HepG2 (cell line): ENCODE measurements around the gene VAMP5. TPM values are rescaled to one million over a fixed set of nuclear protein-coding genes. Genes with fewer than 3 reads are reported as not detected.

ENCODE experiments used
- DR1 ChIP-seq: sonication (generic); formaldehyde crosslinking; IDR thresholded peaks from 2 replicates; pipeline ENCODE4 v1.8.0; 2021; ENCODE audit warnings: mild to moderate bottlenecking, missing genetic modification reagents, inconsistent platforms
- GABPB1 ChIP-seq: IDR thresholded peaks from 2 replicates; pipeline ENCODE4 v1.6.1; 2016; ENCODE audit warnings: mild to moderate bottlenecking, missing genetic modification reagents, moderate library complexity, missing compliant biosample characterization
- MLLT10 ChIP-seq: sonication (generic); formaldehyde crosslinking; IDR thresholded peaks from 2 replicates; pipeline ENCODE4 v1.4.0; 2020; ENCODE audit warnings: missing genetic modification reagents
- NR1H2 ChIP-seq: sonication (generic); formaldehyde crosslinking; IDR thresholded peaks from 2 replicates; pipeline ENCODE4 v1.8.1; 2022; ENCODE audit warnings: low read depth, missing genetic modification reagents, borderline replicate concordance
- PLRG1 ChIP-seq: fragments of 450-650 bp; conservative IDR thresholded peaks from 2 replicates; pipeline ENCODE4 v1.6.1; 2016
- SOX13 ChIP-seq, 3 experiments: fragments of 450-650 bp in 1 of 3; sonication (generic) in 1 of 3; formaldehyde crosslinking in 1 of 3; IDR thresholded peaks in 2 of 3; conservative IDR thresholded peaks in 1 of 3; 2 replicates each; pipeline versions ENCODE4 v1.5.0 to v1.6.1; 2016 to 2020; ENCODE audit warnings: antibody characterized with exemption in 1 of 3, mild to moderate bottlenecking in 1 of 3, missing compliant biosample characterization in 1 of 3, missing genetic modification reagents in 1 of 3, moderate library complexity in 1 of 3
- ZNF33A ChIP-seq: sonication (generic); formaldehyde crosslinking; IDR thresholded peaks from 2 replicates; pipeline ENCODE4 v1.5.1; 2020; ENCODE audit warnings: missing genetic modification reagents, mild to moderate bottlenecking, moderate library complexity, borderline replicate concordance
- ZNF431 ChIP-seq: sonication (generic); formaldehyde crosslinking; IDR thresholded peaks from 2 replicates; pipeline ENCODE4 v1.9.0; 2022; ENCODE audit warnings: missing genetic modification reagents, low read depth, mild to moderate bottlenecking, borderline replicate concordance
- ZNF44 ChIP-seq: sonication (generic); formaldehyde crosslinking; IDR thresholded peaks from 2 replicates; pipeline ENCODE4 v1.5.1; 2020; ENCODE audit warnings: mild to moderate bottlenecking, missing genetic modification reagents
- ZNF543 ChIP-seq: sonication (generic); formaldehyde crosslinking; IDR thresholded peaks from 2 replicates; pipeline ENCODE4 v1.4.0; 2020; ENCODE audit warnings: mild to moderate bottlenecking, missing genetic modification reagents
- polyA plus RNA-seq, 8 experiments: library from polyadenylated mRNA; depleted of rRNA in 3 of 8; stranded (reverse) in 7 of 8; unstranded in 1 of 8; fragments of >200 nt; fragmentation: Illumina TruSeq in 4 of 8; extraction: Trizol in 4 of 8; gene quantifications; 2 replicates each; pipeline versions ENCODE4 v1.2.1 to v1.2.3, GENCODE V29; 2011 to 2016; ENCODE audit warnings: low read depth in 4 of 8, missing spikeins in 1 of 8, mixed read lengths in 1 of 8; ENCODE audit not compliant: insufficient read depth in 1 of 8
- total RNA-seq, 5 experiments: library from RNA; depleted of rRNA; stranded (reverse); fragments of >200 nt; fragmentation: Illumina TruSeq; extraction: Trizol; gene quantifications; 2 replicates each; pipeline ENCODE4 v1.2.3, GENCODE V29; 2016; ENCODE audit warnings: low read depth in 1 of 5
- TF ChIP-seq, protein P1 (sequence below), 2 experiments: sonication (generic) in 1 of 2; formaldehyde crosslinking in 1 of 2; IDR thresholded peaks; 2 replicates each; pipeline versions ENCODE4 v1.5.1 to v1.6.1; 2011 to 2020; ENCODE audit warnings: borderline replicate concordance in 1 of 2, low read depth in 1 of 2, low read length in 1 of 2, mild to moderate bottlenecking in 1 of 2, missing genetic modification reagents in 1 of 2, moderate library complexity in 1 of 2
- TF ChIP-seq, protein P2 (sequence below): sonication (generic); formaldehyde crosslinking; IDR thresholded peaks from 2 replicates; pipeline ENCODE4 v1.4.0; 2020; ENCODE audit warnings: missing genetic modification reagents
- TF ChIP-seq, protein P3 (sequence below): fragments of 450-650 bp; IDR thresholded peaks from 2 replicates; pipeline ENCODE4 v1.6.1; 2016

The VAMP5 gene
- total and polyA plus RNA-seq, 2 of the 13 experiments (the other 11 are each of a cell fraction or from before 2014, with no cell fraction given), result 7.2 to 56.7 TPM

DNA sequence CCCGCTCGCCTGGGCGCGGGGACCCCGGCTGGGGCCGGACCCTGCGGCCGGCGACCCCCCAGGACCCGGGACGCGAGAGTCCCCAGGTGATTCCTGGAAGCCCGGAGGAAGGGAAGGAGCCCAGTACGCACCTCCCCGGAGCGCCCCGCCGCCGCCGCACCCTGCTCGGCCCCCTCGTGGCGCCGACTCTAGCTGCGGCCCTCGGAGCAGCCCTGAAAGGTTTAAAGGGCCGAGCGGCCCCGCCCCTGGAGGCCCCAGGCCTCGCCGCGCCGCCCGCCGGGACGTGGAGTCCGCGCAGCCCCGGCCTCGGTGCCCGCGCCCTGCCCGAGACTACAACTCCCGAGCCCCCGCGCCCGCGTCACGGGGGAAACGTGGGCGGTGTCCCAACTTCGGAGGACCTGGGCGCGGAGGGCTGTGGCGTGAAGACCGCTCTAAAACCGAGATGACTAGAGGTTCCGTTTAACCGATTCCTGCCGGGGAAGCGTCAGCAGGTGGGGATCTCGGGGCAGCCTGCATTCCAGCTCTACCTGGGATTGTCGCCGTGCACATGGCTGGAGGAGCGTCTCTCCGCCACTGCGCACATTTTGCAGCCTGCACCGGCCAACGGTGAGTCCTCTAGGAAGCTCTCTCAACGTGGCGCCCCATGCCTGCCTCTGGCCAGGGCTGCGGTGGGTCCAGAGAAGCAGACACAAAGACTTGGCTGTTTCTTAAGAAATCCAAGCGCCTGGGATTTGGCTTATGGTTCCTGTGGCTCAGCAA, 18.4 kb downstream of the VAMP5 start, which contains the start of gene TMEM150A (continued):
- TF ChIP-seq ZNF543 (no peak), GABPB1 (CRISPR knock-in tag) (peak; percentile 87), MLLT10 (CRISPR knock-in tag) (no peak), PLRG1 (no peak), ZNF44 (CRISPR knock-in tag) (no peak), DR1 (CRISPR knock-in tag) (peak; percentile 87; the same call in 1 of the 2 replicates), NR1H2 (CRISPR knock-in tag) (peak; percentile 74; the same call in 1 of the 2 replicates), ZNF33A (CRISPR knock-in tag) (no peak), SOX13 (IDR thresholded peaks at IDR 0.05) (peak; percentile 9; the same call in 1 of the 2 replicates), SOX13 (CRISPR knock-in tag; conservative IDR thresholded peaks at IDR 0.05 in 1 of 2, IDR thresholded peaks at IDR 0.05 in 1 of 2) (peak in 1 of 2 experiments; percentile 45; a peak in 2 of 4 replicates), ZNF431 (CRISPR knock-in tag) (0 out of 2 replicates have a peak, but pooled peaks have one; percentile 13)
- TF ChIP-seq, protein P1, sequence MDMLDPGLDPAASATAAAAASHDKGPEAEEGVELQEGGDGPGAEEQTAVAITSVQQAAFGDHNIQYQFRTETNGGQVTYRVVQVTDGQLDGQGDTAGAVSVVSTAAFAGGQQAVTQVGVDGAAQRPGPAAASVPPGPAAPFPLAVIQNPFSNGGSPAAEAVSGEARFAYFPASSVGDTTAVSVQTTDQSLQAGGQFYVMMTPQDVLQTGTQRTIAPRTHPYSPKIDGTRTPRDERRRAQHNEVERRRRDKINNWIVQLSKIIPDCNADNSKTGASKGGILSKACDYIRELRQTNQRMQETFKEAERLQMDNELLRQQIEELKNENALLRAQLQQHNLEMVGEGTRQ (IDR thresholded peaks at IDR 0.05; ENCODE audit: low read depth, low read length), result no peak
- TF ChIP-seq, protein P1 (CRISPR knock-in tag; IDR thresholded peaks at IDR 0.05; ENCODE audit: borderline replicate concordance), result no peak; the same call in 1 of the 2 replicates
- TF ChIP-seq, protein P2, sequence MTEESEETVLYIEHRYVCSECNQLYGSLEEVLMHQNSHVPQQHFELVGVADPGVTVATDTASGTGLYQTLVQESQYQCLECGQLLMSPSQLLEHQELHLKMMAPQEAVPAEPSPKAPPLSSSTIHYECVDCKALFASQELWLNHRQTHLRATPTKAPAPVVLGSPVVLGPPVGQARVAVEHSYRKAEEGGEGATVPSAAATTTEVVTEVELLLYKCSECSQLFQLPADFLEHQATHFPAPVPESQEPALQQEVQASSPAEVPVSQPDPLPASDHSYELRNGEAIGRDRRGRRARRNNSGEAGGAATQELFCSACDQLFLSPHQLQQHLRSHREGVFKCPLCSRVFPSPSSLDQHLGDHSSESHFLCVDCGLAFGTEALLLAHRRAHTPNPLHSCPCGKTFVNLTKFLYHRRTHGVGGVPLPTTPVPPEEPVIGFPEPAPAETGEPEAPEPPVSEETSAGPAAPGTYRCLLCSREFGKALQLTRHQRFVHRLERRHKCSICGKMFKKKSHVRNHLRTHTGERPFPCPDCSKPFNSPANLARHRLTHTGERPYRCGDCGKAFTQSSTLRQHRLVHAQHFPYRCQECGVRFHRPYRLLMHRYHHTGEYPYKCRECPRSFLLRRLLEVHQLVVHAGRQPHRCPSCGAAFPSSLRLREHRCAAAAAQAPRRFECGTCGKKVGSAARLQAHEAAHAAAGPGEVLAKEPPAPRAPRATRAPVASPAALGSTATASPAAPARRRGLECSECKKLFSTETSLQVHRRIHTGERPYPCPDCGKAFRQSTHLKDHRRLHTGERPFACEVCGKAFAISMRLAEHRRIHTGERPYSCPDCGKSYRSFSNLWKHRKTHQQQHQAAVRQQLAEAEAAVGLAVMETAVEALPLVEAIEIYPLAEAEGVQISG (CRISPR knock-in tag), result peak; percentile 89
- TF ChIP-seq, protein P3, sequence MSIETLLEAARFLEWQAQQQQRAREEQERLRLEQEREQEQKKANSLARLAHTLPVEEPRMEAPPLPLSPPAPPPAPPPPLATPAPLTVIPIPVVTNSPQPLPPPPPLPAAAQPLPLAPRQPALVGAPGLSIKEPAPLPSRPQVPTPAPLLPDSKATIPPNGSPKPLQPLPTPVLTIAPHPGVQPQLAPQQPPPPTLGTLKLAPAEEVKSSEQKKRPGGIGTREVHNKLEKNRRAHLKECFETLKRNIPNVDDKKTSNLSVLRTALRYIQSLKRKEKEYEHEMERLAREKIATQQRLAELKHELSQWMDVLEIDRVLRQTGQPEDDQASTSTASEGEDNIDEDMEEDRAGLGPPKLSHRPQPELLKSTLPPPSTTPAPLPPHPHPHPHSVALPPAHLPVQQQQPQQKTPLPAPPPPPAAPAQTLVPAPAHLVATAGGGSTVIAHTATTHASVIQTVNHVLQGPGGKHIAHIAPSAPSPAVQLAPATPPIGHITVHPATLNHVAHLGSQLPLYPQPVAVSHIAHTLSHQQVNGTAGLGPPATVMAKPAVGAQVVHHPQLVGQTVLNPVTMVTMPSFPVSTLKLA, result peak; percentile 57
